Caco-2 (cell line): ENCODE results near the gene CAMSAP1. TPM values are rescaled to one million over a fixed set of nuclear protein-coding genes. Genes with fewer than 3 reads are reported as not detected.

Source experiments
- BruUV-seq: library from RNA; stranded (reverse); fragments of 400-500 nt; replicated peaks from 2 replicates; lab custom pipeline; 2021; lab: Mats Ljungman, UMichigan
- CTCF ChIA-PET: fragments of 300-600 bp; sonication (Branson Sonifier 250); formaldehyde crosslinking; loops from one replicate; lab custom pipeline; 2022; ENCODE audit warnings: antibody characterized with exemption; lab: Charles Lee
- POLR2A ChIA-PET: fragments of 300-600 bp; sonication (Branson Sonifier 250); formaldehyde crosslinking; loops from one replicate; lab custom pipeline; 2022; ENCODE audit warnings: antibody characterized with exemption; lab: Charles Lee
- DNase-seq, 2 experiments: peaks; one replicate each; pipeline versions ENCODE4 v3.0.0 to v3.0.0-alpha.2; 2020 to 2022
- H3K27me3 ChIP-seq: replicated peaks from 2 replicates; pipeline ENCODE4 v1.6.0; 2011; ENCODE audit warnings: low read length; ENCODE audit not compliant: control insufficient read depth, insufficient read depth
- H3K36me3 ChIP-seq: 2 replicates; pipeline ENCODE4 v1.5.1; 2011; ENCODE audit warnings: low read length; ENCODE audit not compliant: control insufficient read depth, insufficient read depth
- H3K4me1 ChIP-seq: fragments of 250-450 bp; sonication (Bioruptor Pico); 2 replicates; pipeline ENCODE4 v1.5.1; 2020; ENCODE audit warnings: mild to moderate bottlenecking
- H3K4me3 ChIP-seq: 2 replicates; pipeline ENCODE4 v1.5.1; 2011; ENCODE audit warnings: low read depth, mild to moderate bottlenecking, control low read depth, low read length
- H3K9me3 ChIP-seq: fragments of 250-450 bp; sonication (Bioruptor Pico); 2 replicates; pipeline ENCODE4 v1.5.1; 2020; ENCODE audit warnings: mild to moderate bottlenecking, moderate library complexity
- H3K27ac Mint-ChIP-seq: one replicate; pipeline ENCODE4 v1.8.0; 2022; ENCODE audit warnings: mixed read lengths; ENCODE audit not compliant: unreplicated experiment
- H3K27me3 Mint-ChIP-seq: one replicate; pipeline ENCODE4 v1.8.0; 2022; ENCODE audit warnings: mixed read lengths; ENCODE audit not compliant: insufficient read depth, unreplicated experiment
- H3K36me3 Mint-ChIP-seq: one replicate; pipeline ENCODE4 v1.8.0; 2022; ENCODE audit warnings: mild to moderate bottlenecking, mixed read lengths; ENCODE audit not compliant: insufficient read depth, unreplicated experiment
- H3K4me1 Mint-ChIP-seq: one replicate; pipeline ENCODE4 v1.8.0; 2022; ENCODE audit warnings: low read depth, mixed read lengths; ENCODE audit not compliant: unreplicated experiment
- H3K4me3 Mint-ChIP-seq: one replicate; pipeline ENCODE4 v1.8.0; 2022; ENCODE audit warnings: mild to moderate bottlenecking, moderate library complexity, mixed read lengths; ENCODE audit not compliant: unreplicated experiment
- H3K9me3 Mint-ChIP-seq: one replicate; pipeline ENCODE4 v1.8.0; 2022; ENCODE audit warnings: mixed read lengths; ENCODE audit not compliant: unreplicated experiment
- intact Hi-C: fragments of 100-400 bp; cut with micrococcal nuclease; formaldehyde crosslinking; loops from one replicate; pipeline ENCODE4 v1.10.0; 2022; ENCODE audit not compliant: unreplicated experiment
- total RNA-seq: library from RNA; stranded (reverse); gene quantifications from 2 replicates; pipeline ENCODE4 v1.2.3, GENCODE V29; 2022
- TF ChIP-seq, protein P1 (sequence below), 2 experiments: fragments of 200-600 bp in 1 of 2; IDR thresholded peaks; 1 replicate in 1 of 2; 2 replicates in 1 of 2; pipeline versions ENCODE4 v1.5.1 to v1.8.0; 2011 to 2022; ENCODE audit warnings: antibody characterized with exemption in 1 of 2, control low read depth in 1 of 2, inconsistent platforms in 1 of 2, low read depth in 1 of 2, low read length in 1 of 2, mild to moderate bottlenecking in 1 of 2, moderate library complexity in 1 of 2; ENCODE audit not compliant: insufficient read depth in 1 of 2, severe bottlenecking in 1 of 2, unreplicated experiment in 1 of 2

The CAMSAP1 gene
- total RNA-seq, 1 experiment from 2014 or later, result 31.3 TPM

- no peak overlapping the region for H3K27ac Mint-ChIP-seq
Observed at GRCh38 chr9:135816651-135816970, 90.7 kb downstream of the CAMSAP1 start.

DNA sequence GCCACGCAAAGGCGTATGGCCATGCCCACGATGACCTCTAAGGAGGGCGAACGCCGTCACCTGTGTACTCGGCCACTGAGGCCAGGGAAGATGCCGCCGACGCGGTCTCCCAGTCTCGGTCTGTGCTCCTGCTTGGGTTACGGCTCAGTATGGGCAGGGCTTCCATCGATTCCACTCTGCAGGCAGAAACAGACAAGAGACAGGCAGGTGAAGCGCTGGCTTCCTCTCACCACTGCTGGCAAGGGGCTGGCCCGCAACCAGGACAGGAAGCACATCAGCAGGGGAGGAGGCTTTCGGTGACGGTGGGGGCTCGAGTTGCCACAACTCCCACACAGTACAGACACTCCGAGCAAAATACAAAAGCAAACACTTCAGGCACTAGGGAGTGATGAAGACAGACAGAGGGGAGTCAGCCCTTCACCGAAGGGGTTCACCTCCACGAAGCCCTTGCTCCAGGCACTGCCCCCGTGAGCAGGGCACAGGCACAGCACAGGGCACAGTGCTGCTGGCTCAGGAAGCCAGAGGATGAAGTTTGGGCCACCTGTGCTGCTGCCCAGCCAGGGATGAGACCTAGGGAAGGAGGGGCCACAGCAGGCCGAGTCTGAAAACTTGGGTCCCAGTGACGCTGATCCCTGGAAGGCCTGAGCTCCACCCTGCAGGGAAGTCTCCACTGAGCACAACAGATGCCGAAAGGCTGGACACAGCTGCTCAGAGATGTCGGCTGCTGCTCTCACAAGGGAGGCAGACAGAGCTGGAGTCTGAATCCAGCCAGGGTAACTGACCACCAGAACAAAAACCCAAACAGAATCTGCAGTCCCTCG is 91.3 kb downstream of the CAMSAP1 start:
- Mint-ChIP-seq H3K4me3 (no peak overlapping the region), H3K4me1 (no peaks in the 10 kb centered on the region), H3K9me3 (no peaks in the 10 kb centered on the region), H3K36me3 (peaks cover 64% of the 10 kb centered on the region), H3K27me3 (no peaks in the 10 kb centered on the region), H3K27ac (no peak overlapping the region)
- peaks cover 2% of the 10 kb centered on the region; the same call in 1 of the 2 replicates for H3K36me3 ChIP-seq
- intact Hi-C loops, result no loop called here
- H3K27me3 ChIP-seq, result no peaks in the 10 kb centered on the region
- H3K9me3 ChIP-seq, result no peaks in the 10 kb centered on the region
- H3K4me1 ChIP-seq, result no peaks in the 10 kb centered on the region
- TF ChIP-seq, protein P1, sequence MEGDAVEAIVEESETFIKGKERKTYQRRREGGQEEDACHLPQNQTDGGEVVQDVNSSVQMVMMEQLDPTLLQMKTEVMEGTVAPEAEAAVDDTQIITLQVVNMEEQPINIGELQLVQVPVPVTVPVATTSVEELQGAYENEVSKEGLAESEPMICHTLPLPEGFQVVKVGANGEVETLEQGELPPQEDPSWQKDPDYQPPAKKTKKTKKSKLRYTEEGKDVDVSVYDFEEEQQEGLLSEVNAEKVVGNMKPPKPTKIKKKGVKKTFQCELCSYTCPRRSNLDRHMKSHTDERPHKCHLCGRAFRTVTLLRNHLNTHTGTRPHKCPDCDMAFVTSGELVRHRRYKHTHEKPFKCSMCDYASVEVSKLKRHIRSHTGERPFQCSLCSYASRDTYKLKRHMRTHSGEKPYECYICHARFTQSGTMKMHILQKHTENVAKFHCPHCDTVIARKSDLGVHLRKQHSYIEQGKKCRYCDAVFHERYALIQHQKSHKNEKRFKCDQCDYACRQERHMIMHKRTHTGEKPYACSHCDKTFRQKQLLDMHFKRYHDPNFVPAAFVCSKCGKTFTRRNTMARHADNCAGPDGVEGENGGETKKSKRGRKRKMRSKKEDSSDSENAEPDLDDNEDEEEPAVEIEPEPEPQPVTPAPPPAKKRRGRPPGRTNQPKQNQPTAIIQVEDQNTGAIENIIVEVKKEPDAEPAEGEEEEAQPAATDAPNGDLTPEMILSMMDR (IDR thresholded peaks at IDR 0.05; ENCODE audit: insufficient read depth in 1 of 2, low read depth in 1 of 2, low read length in 1 of 2, severe bottlenecking in 1 of 2, unreplicated experiment in 1 of 2), result no peak
- POLR2A ChIA-PET, result no interaction called here
- peak in 1 of 2 experiments; percentile 21 for DNase-seq
- CTCF ChIA-PET, result no interaction called here
- no peak overlapping the region for H3K4me3 ChIP-seq
- no TSS peak for BruUV-seq

More at GRCh38 chr9:135816651-135816970, 90.7 kb downstream of the CAMSAP1 start:
- H3K4me1 Mint-ChIP-seq, result no peaks in the 10 kb centered on the region
- intact Hi-C loops, result no loop called here
- H3K4me3 Mint-ChIP-seq, result no peak overlapping the region
- no TSS peak for BruUV-seq
- DNase-seq, result no peak
- POLR2A ChIA-PET, result no interaction called here
- H3K27me3 Mint-ChIP-seq, result no peaks in the 10 kb centered on the region
- H3K36me3 Mint-ChIP-seq, result peaks cover 66% of the 10 kb centered on the region
- Histone ChIP-seq H3K9me3 (no peaks in the 10 kb centered on the region), H3K27me3 (no peaks in the 10 kb centered on the region), H3K4me1 (no peaks in the 10 kb centered on the region), H3K4me3 (no peak overlapping the region), H3K36me3 (peaks cover 2% of the 10 kb centered on the region; the same call in 1 of the 2 replicates)
- H3K9me3 Mint-ChIP-seq, result no peaks in the 10 kb centered on the region
- CTCF ChIA-PET, result no interaction called here
- TF ChIP-seq, protein P1 (IDR thresholded peaks at IDR 0.05; ENCODE audit: insufficient read depth in 1 of 2, low read depth in 1 of 2, low read length in 1 of 2, severe bottlenecking in 1 of 2, unreplicated experiment in 1 of 2), result no peak

DNA sequence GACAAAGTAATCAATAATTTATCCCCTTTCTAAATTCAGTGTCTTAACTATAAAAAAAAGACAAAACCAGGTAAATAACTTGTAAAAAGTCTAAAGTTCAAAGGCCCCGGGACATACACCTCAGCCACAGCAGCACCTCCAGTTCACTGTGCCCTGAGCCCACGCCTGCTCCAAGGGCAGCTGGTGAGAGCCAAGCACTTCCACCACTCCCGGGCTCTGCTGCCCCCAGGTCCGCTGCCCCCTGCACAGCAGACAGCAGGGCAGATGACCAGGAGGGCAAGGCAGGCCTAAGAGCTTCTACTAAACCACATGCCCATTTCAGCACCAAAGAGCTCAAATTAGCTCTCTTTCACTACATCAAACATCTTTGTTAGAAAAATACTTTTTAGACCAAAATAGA is 91.9 kb downstream of the CAMSAP1 start:
- H3K27me3 Mint-ChIP-seq, result no peaks in the 10 kb centered on the region
- POLR2A ChIA-PET, result no interaction called here
- H3K9me3 Mint-ChIP-seq, result no peaks in the 10 kb centered on the region
- no peaks in the 10 kb centered on the region for H3K4me1 ChIP-seq
- peaks cover 64% of the 10 kb centered on the region for H3K36me3 Mint-ChIP-seq
- no TSS peak for BruUV-seq
- no peaks in the 10 kb centered on the region for H3K9me3 ChIP-seq
- TF ChIP-seq, protein P1 (IDR thresholded peaks at IDR 0.05; ENCODE audit: insufficient read depth in 1 of 2, low read depth in 1 of 2, low read length in 1 of 2, severe bottlenecking in 1 of 2, unreplicated experiment in 1 of 2), result no peak
- H3K4me3 Mint-ChIP-seq, result no peak overlapping the region
- intact Hi-C loops, result no loop called here
- H3K4me1 Mint-ChIP-seq, result no peaks in the 10 kb centered on the region
- H3K4me3 ChIP-seq, result no peak overlapping the region
- CTCF ChIA-PET, result no interaction called here
- no peaks in the 10 kb centered on the region for H3K27me3 ChIP-seq
- no peak for DNase-seq
- no peak overlapping the region for H3K27ac Mint-ChIP-seq
- H3K36me3 ChIP-seq, result peaks cover 2% of the 10 kb centered on the region
